ENCODE measurements around the gene TRIP13.

- TF ChIP-seq POLR2A (IDR thresholded peaks at IDR 0.05; ENCODE audit: low read depth, low read length) (no peak), TAF1 (IDR thresholded peaks at IDR 0.05; ENCODE audit: borderline replicate concordance, low read depth, low read length) (no peak), POLR2AphosphoS5 (IDR thresholded peaks at IDR 0.05; ENCODE audit: low read depth, low read length) (no peak)
Observed at GRCh38 chr5:886716-887325, 5.9 kb upstream of the TRIP13 start.
